Right hindlimb (tissue), 1 donor: ENCODE results near the gene UBE2J2.

Experiments
- DNase-seq: peaks from one replicate; pipeline ENCODE4 v3.0.0-alpha.2; 2018

UBE2J2 gene

GRCh38 chr1:1206966-1207531, 66.6 kb downstream of the UBE2J2 start:
- DNase-seq: peak; percentile 19

- DNase-seq: peak; percentile 26
These were observed 67.2 kb downstream of the UBE2J2 start, which contains the start of gene TNFRSF18 for GRCh38 chr1:1206376-1206965. TSS of gene TNFRSF18 (minus strand) at chr1:1206592. CDS start at chr1:1206571, 21 bp downstream.

GRCh38 chr1:1205769-1206375, 67.8 kb downstream of the UBE2J2 start:
- DNase-seq: peak; percentile 25

- peak; percentile 16 for DNase-seq
These were observed 68.5 kb downstream of the UBE2J2 start for GRCh38 chr1:1204998-1205768.

- peak; percentile 16 for DNase-seq
These were observed 69.2 kb downstream of the UBE2J2 start for GRCh38 chr1:1204425-1204920.
